T-helper 2 cell treated with Interferon-gamma antibody and Interleukin-4, amounts not matched to agents 100 ng/mL and 5 ng/mL, for 36 hours (primary cell): ENCODE results near the gene ZBTB25. TPM values are rescaled to one million over a fixed set of nuclear protein-coding genes. Genes with fewer than 3 reads are reported as not detected.

Experiments used
- intact Hi-C: fragments of 100-400 bp; cut with micrococcal nuclease; formaldehyde crosslinking; loops from one replicate; pipeline ENCODE4 v1.15.1; 2023
- total RNA-seq: library from RNA; stranded (reverse); gene quantifications from 2 replicates; pipeline ENCODE4 v1.2.3, GENCODE V29; 2022

The ZBTB25 gene
- total RNA-seq, 1 donor from 2014 or later, result 26.6 TPM

DNA sequence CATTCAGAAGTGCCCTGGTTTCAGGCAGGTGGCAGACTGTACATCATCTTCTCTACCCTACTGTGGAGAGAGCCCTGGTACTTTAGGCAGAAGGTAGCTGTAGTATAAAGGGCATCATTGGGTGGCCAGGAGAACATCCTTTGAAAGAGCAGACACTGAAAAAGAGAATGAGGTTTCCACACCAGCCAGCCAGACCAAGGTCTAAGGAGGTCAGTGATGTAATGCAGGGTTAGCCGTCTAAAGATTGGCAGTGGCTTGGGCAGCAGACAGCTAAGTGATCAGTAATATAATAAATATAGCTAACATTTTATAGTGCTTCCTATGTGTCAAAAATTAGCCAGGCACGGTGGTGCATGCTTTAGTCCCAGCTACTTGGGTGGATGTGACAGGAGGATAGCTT lies 12.0 kb downstream of the ZBTB25 start:
- intact Hi-C loops, result no loop called here

DNA sequence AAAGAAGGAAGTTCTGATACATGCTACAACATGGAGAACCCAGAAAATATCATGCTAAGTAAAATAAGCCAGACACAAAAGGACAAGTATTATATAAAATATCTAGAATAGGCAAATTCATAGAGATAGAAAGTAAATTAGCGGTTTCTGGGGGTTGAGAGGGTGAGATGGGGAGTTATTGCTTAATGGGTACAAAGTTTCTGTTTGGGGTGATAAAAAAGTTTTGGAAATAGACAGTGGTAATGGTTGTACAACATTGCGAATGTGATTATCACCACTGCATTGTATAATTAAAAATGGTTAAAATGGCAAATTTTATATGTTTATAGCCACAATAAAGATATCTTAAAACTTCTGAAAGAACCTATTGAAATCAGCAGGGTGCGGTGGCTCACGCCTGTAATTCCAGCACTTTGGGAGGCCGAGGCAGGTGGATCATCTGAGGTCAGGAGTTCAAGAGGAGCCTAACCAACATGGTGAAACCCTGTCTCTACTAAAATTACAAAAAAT lies 15.0 kb downstream of the ZBTB25 start:
- intact Hi-C loops, result no loop called here

DNA sequence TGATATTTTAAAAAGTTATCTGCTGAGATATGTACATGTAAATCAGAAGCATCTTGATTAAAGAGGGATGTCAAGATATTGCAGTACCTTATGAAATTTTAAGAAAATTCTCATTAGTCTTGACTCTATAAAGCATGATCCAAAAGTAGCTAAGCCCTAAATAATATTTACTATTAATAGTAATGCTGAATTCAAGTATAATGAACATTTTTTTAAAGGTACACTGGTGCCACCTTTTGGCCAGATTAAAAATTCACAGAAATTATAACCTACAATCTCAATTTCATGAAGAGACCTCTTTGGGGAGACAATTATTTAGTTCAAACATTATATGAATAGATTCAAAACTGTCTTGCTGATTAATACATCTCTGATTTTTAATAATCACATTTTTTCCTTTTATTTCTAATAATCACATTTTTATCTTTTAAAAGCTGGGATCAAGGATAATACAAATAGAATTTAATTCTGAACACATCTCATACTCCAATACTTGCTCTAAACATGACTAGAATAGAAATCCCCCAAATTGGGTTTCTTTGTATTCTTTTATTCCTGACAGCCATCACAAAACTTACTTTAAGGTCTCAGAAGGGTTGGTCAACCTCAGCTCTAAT lies 24.9 kb downstream of the ZBTB25 start:
- intact Hi-C loops, result loop anchor here (1.0 to 2.0 kb wide), 2 partner anchors 32 to 134 kb away; no protein-coding TSS in a partner anchor

DNA sequence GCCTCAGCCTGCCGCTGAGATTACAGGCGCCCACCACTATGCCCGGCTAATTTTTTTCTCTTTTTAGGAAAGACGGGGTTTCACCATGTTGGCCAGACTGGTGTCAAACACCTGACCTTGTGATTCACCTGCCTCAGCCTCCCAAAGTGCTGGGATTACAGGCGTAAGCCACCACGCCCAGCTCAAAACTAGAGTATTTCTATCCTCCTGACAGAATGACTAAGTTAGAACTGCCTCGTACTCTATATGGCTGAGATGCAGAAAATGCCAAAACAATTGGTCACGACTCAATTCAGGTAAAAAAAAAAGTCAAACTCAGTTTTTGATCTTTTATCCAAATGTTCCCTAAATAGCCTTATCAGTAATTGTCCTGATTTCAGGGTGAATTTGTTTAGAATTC lies 27.2 kb downstream of the ZBTB25 start:
- intact Hi-C loops, result no loop called here

DNA sequence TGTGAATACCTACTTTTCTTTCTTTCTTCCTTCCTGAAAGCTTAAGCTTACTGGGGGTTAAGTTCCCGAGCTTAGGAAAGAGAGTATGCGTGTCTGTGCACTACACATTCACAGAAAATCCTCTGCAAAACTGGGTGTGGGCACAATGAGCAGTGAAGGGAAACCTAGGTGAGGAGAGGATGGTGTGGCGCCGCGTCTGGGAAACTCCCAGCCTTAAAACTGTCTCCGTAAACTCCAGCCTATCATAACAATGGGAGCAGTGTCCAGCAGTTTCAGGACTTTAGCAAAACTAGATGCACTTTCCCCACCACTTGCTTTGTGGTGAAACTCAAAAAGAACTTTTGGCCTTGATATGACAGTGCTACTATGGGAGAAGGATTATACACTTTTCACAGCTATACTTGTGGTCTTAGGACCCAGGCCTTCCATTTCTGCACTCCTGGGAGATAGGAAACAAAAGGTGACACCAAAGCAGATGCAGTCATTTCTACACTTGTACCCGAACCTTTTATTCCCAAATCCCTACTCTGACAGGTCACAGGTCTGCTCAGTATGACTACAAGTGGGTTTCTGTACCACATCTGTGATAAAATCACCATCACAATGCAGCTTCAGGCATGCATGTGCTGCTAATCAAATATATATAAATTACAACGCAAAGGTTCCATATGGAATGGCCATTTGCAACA lies 27.9 kb downstream of the ZBTB25 start:
- intact Hi-C loops, result no loop called here

DNA sequence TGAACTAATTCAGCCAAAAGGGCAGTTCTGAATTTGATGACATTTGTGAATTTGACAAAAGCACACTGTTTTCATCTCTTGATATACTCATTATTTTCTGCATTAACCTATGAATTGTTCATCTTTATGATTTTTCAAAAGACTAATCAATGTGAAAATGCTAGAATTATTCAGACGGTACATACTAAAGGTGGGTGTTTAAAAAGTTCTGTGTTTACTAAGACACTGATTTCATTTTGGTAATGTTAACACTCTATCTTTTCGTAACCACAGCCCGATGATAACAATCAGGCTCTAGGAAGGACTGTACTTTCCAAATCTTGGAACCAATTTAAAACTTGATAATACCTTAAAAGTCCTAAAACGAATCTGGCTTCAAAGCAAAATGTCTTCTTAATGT lies 28.9 kb downstream of the ZBTB25 start:
- intact Hi-C loops, result no loop called here

DNA sequence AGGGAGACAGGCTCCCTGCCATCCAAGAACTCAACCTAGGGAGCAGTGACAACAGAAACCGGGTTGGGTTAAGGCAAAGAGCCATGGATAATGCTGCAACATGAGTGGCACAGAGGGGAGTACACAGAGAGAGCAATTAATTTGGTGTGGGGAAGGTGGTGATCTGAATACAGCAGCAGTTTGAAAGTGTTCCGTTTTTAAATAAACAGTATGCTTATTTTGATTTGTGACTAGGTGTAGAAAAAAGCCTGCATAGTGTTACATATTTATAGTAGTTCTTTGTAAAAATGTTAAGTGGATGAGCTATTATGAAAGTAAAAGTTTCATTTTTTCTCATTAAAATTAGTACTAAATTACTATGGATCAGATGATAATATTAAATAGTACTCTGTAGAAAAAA lies 29.6 kb downstream of the ZBTB25 start:
- intact Hi-C loops, result no loop called here

DNA sequence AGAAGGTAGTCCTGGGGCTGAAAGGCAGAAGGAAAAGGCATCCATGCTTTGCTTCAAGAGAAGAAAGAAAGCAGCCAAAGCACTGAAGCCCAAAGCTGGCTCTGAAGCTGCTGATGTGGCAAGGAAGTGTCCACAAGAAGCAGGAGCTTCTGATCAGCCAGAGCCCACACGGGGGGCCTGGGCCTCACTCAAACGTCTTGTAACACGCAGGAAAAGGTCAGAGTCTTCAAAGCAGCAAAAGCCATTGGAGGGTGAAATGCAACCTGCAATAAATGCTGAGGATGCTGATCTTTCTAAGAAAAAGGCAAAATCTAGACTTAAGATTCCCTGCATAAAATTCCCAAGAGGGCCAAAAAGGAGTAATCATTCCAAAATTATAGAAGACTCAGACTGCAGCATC lies 35.2 kb downstream of the ZBTB25 start:
- intact Hi-C loops, result loop anchor here (5.0 kb wide), 3 partner anchors 34 to 131 kb away; partner anchors contain the start of genes ZBTB1 and ZBTB25

DNA sequence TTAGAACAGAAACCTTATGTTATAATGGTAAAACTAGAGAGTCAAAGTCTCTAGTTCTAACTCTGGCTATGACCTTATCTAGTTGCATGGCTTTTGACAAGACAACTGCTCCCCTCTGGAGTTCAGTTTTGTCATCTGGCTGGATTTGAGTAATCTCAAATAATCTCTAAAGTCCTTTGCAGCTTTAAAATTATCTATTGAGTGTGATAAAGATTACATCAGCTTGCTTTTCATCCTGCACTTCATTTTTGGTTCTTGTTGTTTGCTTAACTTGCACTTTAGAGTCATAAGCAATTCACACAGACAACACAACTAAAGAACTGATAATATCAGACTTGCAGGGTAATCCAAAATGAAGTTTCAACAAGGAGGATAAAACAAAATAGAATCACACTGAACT lies 36.1 kb downstream of the ZBTB25 start:
- intact Hi-C loops, result loop anchor here (5.0 kb wide), 3 partner anchors 35 to 130 kb away; partner anchors contain the start of genes ZBTB1 and ZBTB25

DNA sequence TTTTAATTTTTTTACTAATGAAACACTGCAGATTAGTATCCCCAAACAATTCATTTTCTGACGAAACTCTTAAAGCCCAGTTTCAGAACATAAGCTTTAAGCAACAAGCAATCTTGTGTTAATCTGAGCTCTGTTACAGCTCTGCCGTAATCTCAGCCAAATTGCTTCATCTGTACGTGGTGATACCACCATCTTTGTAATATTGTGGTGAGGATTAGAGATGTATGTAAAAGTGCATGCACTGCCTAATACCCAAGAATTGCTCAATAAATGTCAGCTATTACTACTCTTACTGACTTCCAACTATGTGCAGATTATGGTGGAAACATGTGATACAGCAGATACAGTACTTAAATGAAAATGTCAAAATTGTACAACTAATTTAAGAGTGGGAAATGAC lies 36.5 kb downstream of the ZBTB25 start:
- intact Hi-C loops, result loop anchor here (5.0 kb wide), 3 partner anchors 35 to 130 kb away; partner anchors contain the start of genes ZBTB1 and ZBTB25

DNA sequence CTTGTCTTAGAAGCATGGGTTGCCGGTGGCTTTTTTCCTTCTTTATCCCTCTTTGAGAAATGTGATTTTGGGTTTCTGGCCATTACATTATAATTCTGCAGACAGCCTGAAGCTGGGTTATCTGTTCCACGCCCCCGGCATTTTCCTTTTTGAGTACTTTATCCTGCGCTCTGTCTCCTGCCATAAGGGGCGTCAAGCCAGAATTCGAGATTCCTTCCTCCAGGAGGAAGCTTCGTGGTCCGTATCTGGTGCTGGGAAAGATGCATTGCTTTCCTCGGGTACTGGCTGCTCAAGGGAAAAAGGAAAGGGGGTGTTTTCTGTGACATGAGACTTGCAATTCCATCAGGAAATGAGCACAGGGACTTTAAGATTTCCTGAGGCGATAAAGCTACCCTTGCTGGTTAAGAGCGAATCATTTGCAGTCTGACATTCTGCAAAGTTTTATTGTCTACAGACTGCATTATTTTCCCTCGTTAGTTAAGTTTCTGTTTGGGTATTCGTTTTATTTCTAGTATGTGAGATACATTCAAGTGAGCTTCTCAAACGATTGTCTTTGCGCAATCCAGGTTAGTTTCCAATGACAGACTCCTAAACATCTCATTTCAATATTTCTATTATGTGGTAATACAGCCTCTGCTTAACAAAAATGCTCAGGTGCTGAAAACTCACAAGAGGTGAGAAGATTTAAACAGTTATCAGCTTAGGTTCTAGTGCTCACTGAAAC lies 37.6 kb downstream of the ZBTB25 start:
- intact Hi-C loops, result loop anchor here (2.0 to 5.0 kb wide), 4 partner anchors 34 to 129 kb away; partner anchors contain the start of genes ZBTB1 and ZBTB25

DNA sequence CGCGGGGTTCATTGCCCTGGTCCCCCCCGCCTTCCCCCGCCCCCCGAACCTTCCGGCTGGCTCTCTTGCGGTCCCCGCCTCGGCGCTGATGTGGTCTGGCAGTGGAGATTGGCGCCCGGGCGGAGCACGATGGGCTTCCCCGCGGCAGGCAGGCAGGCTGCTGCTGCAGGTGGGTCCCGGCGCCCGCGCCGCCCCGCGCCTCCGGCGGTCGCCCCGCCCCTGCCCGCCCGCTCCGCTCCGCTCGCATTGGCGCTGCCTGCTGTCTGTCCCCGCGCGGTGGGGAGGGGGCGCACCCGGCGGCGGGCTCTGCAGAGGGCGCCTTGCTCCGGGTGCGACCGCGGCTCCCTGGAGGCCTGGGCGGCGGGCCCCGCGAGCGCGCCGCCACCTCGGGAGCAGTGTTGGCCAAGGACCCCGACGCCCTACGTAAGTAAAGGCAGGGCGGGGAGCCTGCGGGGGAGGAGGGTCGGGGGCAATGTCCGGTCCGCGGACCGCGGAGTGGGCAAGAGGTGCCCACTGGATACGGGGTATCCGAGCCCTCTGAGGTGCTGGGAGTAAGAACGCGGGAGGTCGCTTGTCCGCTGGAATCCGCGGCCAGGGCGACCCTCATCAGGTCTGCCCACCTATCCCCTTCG lies 38.3 kb downstream of the ZBTB25 start, which contains the start of gene AKAP5:
Gene AKAP5 (plus strand): TSS at position 309 of the 632 bp plus-strand sequence. CDS start 2,896 bp downstream, outside the sequence.
- intact Hi-C loops, result loop anchor here (2.0 to 5.0 kb wide), 4 partner anchors 33 to 128 kb away; partner anchors contain the start of genes ZBTB1 and ZBTB25

DNA sequence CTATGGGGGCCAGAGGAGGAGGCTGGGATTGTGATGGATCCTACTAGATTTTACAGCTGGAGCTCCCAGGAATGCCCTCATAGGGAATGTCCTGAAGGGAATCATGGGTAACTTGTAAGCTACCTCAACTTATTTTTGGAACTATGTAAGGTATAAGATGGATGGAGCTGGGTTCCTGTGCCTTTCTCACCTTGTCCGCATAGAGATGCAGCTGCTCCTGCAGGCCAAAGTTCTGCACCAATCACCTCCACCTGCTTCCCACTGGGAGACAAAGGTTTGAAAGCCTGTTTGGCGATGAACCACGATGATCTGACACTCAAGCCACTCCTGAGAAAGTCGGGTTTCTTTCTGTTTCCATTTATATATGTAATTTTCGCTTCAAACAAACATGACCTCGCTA lies 39.0 kb downstream of the ZBTB25 start:
- intact Hi-C loops, result loop anchor here (2.0 to 5.0 kb wide), 4 partner anchors 32 to 127 kb away; partner anchors contain the start of genes ZBTB1 and ZBTB25

DNA sequence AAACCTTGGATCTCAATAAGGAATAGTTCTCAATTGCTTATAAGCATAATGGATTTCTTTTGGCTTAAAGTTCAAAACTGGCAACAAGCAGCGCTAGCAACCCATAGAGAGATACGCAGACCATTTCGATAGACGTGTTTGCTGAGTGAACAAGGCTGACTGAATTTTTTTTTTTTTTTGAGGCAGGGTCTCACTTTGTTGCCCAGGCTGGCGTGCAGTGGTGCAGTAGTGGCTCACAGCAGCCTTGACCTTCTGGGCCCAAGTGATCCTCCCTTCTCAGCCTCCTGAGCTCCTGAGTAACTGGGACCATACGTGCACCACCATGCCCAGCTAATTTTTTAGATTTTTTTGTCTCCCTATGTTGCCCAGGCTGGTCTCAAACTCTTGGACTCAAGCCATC lies 39.8 kb downstream of the ZBTB25 start:
- intact Hi-C loops, result loop anchor here (2.0 kb wide), 1 partner anchor 47 kb away; no protein-coding TSS in a partner anchor

DNA sequence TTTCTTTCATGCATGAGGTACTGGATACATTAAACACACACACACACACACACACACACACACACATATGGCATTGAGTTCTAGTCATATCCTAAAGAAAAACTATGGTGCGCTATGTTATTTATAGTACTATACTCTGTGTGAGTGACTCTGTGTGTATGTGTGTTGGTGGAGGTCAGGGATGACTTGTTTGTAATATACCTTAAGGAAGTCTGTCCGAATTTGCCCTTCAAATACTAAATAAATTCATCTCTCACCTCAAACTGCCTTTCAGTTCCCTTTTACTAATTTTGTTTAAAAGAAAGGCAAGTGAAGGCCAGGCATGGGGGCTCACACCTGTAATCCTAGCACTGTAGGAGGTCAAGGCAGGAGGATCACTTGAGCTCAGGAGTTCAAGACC lies 40.4 kb downstream of the ZBTB25 start:
- intact Hi-C loops, result no loop called here

DNA sequence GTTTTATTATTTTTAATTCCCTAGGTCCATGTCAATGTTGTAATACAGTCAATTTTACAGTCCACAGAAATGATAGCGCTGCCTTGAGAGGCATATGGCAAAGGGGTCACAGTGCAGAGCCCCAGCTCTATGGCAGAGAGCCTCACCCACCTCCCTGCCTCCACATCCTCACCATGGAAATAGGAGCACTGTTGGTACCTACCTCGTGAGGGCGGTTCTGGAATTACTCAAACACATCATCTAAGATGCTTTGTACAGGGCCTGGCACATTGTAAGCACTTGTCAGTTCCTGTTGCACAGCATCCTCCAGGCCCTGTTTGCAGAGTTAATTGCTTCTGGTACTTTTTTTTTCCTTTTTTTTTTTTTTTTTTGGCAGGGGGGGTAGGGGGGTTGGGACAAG lies 42.4 kb downstream of the ZBTB25 start:
- intact Hi-C loops, result no loop called here

DNA sequence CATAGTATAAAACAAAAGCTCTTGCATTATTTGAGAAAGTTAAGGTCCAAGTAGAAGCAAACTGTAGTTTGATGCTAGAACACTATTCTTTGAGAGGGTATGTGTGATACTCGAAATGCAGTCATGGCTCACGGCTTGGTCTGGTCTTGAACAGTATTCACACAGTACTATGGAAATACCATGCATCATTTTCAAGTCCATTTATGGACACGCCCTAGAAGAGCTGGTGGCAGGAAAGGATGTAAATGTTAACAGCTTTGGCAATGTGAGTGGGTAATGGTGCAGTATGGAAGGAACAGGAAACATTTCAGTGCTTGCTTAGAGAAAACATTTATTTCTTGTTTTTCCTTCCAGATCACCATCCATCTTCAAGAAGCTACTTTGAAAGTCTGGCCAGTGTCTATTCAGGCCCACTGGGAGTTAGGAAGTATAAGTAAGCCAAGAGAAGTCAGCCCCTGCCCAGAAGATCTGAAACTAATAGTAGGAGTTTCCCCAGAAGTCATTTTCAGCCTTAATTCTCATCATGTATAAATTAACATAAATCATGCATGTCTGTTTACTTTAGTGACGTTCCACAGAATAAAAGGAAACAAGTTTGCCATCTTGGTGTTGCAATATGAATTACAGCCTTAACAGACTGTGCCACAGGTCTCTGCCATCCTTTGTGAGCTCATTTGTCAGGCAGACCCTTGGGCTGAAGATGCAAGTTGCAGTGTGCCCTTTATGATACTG lies 44.1 kb downstream of the ZBTB25 start:
- intact Hi-C loops, result no loop called here

DNA sequence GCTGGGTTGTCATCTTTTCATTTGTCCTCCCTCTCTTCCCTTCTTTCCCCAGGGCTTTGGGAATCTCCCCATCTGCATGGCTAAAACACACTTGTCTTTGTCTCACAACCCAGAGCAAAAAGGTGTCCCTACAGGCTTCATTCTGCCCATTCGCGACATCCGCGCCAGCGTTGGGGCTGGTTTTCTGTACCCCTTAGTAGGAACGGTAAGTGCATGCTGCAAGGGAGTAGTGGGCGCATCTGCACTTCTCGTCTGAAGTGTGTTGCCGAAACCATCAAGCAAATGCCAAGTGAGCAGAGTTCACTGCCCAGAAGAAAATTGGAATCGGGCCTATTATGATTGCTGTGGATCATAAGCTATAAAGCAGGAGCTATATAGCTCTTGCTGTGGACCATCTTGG lies 49.0 kb downstream of the ZBTB25 start:
- intact Hi-C loops, result no loop called here

DNA sequence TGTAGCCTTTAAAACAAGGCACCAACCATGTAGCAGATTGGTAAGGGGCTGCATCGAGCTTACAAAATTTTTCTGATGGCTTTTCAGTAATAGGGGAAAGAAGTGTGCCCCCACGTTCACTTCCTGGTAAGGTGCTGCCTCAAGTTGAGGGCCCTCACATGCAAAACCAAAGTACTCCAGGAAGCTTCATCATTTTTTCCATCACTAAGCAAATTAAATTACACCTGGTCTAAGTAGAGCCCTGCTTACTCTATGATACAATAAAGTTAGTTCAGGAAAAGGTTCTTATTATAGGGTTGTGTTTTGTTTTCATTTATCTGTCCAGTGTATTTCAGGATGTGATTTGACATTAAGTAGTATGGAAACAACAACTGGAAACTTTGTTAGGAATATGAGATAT lies 53.4 kb downstream of the ZBTB25 start:
- intact Hi-C loops, result no loop called here
